DMS114 treated with DMSO at 0.1 percent for 48 hours (cell line): ENCODE results near the gene ACTMAP.
"Not testable (repeated sequence)": the region's sequence is repeated elsewhere in the genome, so short reads cannot be mapped to it uniquely, and the experiment has no call there.

Source experiments
- DNase-seq: peaks from one replicate; lab custom pipeline; 2025; ENCODE audit not compliant: unreplicated experiment; lab: John Stamatoyannopoulos, UW

The ACTMAP gene

GRCh38 chr19:40750058-40750873 is at the start of gene ACTMAP:
ACTMAP (minus strand) TSS chr19:40750477; CDS start chr19:40749803, 674 bp downstream.
- DNase-seq = peak; percentile 99

GRCh38 chr19:40799558-40800338 is 49.5 kb upstream of the ACTMAP start:
- DNase-seq = no peak

- DNase-seq = peak; percentile 99
These were observed 48.6 kb upstream of the ACTMAP start, which contains the start of gene EGLN2 for GRCh38 chr19:40798683-40799557. EGLN2 (plus strand) TSS chr19:40799191; CDS start chr19:40800573, 1,382 bp downstream.

GRCh38 chr19:40797963-40798682 is 47.8 kb upstream of the ACTMAP start:
- peak; percentile 59 for DNase-seq

GRCh38 chr19:40797166-40797962 is 47.1 kb upstream of the ACTMAP start:
- no peak for DNase-seq

GRCh38 chr19:40791996-40792395 is 41.7 kb upstream of the ACTMAP start:
- no peak for DNase-seq

- no peak for DNase-seq
These were observed 41.1 kb upstream of the ACTMAP start for GRCh38 chr19:40791349-40791748.

GRCh38 chr19:40786060-40787037 is 36.1 kb upstream of the ACTMAP start:
- DNase-seq = no peak

- no peak for DNase-seq
These were observed 35.2 kb upstream of the ACTMAP start for GRCh38 chr19:40785526-40785925.

- not testable (repeated sequence) for DNase-seq
These were observed 33.9 kb upstream of the ACTMAP start for GRCh38 chr19:40784146-40784545.

- no peak for DNase-seq
These were observed 33.4 kb upstream of the ACTMAP start for GRCh38 chr19:40783711-40784110.

- DNase-seq = no peak
These were observed 30.9 kb upstream of the ACTMAP start for GRCh38 chr19:40781140-40781539.

GRCh38 chr19:40780582-40780981 is 30.3 kb upstream of the ACTMAP start:
- no peak for DNase-seq

- DNase-seq = no peak
These were observed 28.5 kb upstream of the ACTMAP start for GRCh38 chr19:40778706-40779284.

- peak; percentile 100 for DNase-seq
These were observed 27.8 kb upstream of the ACTMAP start, which contains the start of gene RAB4B for GRCh38 chr19:40777937-40778705. RAB4B (plus strand) TSS chr19:40778247; CDS start chr19:40778376, 129 bp downstream.

GRCh38 chr19:40777645-40777936 is 27.3 kb upstream of the ACTMAP start:
- DNase-seq = no peak

GRCh38 chr19:40776932-40777644 is 26.8 kb upstream of the ACTMAP start:
- DNase-seq = peak; percentile 95
